HepG2 (cell line): ENCODE measurements around the gene NAT14. TPM values are rescaled to one million over a fixed set of nuclear protein-coding genes. Genes with fewer than 3 reads are reported as not detected.
A peak's percentile ranks its signal among the peaks of the same experiment; 100 is the strongest.

Experiments
- AFF4 ChIP-seq: sonication (generic); formaldehyde crosslinking; IDR thresholded peaks from 2 replicates; pipeline ENCODE4 v1.4.0; 2020; ENCODE audit warnings: missing genetic modification reagents
- ATF4 ChIP-seq, 2 experiments: fragments of 450-650 bp in 1 of 2; sonication (generic) in 1 of 2; formaldehyde crosslinking; IDR thresholded peaks; 2 replicates each; pipeline versions ENCODE4 v1.5.0 to v1.8.0; 2020 to 2022; ENCODE audit warnings: mild to moderate bottlenecking in 1 of 2, missing genetic modification reagents in 1 of 2
- ATM ChIP-seq: fragments of 450-650 bp; IDR thresholded peaks from 2 replicates; pipeline ENCODE4 v1.7.1; 2017; ENCODE audit warnings: mild to moderate bottlenecking, borderline replicate concordance
- GATAD1 ChIP-seq: IDR thresholded peaks from 2 replicates; pipeline ENCODE4 v1.6.1; 2016; ENCODE audit warnings: missing genetic modification reagents, missing compliant biosample characterization
- GPBP1L1 ChIP-seq: sonication (generic); formaldehyde crosslinking; IDR thresholded peaks from 2 replicates; pipeline ENCODE4 v1.5.0; 2020; ENCODE audit warnings: mild to moderate bottlenecking, missing genetic modification reagents
- NCOA2 ChIP-seq: sonication (generic); formaldehyde crosslinking; IDR thresholded peaks from 2 replicates; pipeline ENCODE4 v1.8.0; 2022; ENCODE audit warnings: inconsistent platforms
- NFYC ChIP-seq: IDR thresholded peaks from 2 replicates; pipeline ENCODE4 v1.6.1; 2016; ENCODE audit warnings: missing genetic modification reagents, missing compliant biosample characterization
- NKX3-1 ChIP-seq: sonication (generic); formaldehyde crosslinking; IDR thresholded peaks from 2 replicates; pipeline ENCODE4 v1.5.0; 2020; ENCODE audit warnings: missing genetic modification reagents
- NONO ChIP-seq, 2 experiments: fragments of 450-650 bp in 1 of 2; sonication (generic) in 1 of 2; formaldehyde crosslinking in 1 of 2; IDR thresholded peaks in 1 of 2; conservative IDR thresholded peaks in 1 of 2; 2 replicates each; pipeline versions ENCODE4 v1.6.1 to v1.8.0; 2017 to 2022; ENCODE audit warnings: mild to moderate bottlenecking in 1 of 2, missing genetic modification reagents in 1 of 2, moderate library complexity in 1 of 2
- NRL ChIP-seq: sonication (generic); formaldehyde crosslinking; IDR thresholded peaks from 2 replicates; pipeline ENCODE4 v1.5.0; 2020; ENCODE audit warnings: missing genetic modification reagents, mild to moderate bottlenecking, moderate library complexity, borderline replicate concordance
- RBAK ChIP-seq: sonication (generic); formaldehyde crosslinking; IDR thresholded peaks from 2 replicates; pipeline ENCODE4 v1.5.1; 2020; ENCODE audit warnings: mild to moderate bottlenecking, missing genetic modification reagents
- TIGD3 ChIP-seq: sonication (generic); formaldehyde crosslinking; IDR thresholded peaks from 2 replicates; pipeline ENCODE4 v1.5.1; 2020; ENCODE audit warnings: mild to moderate bottlenecking, missing genetic modification reagents, borderline replicate concordance
- ZNF546 ChIP-seq: sonication (generic); formaldehyde crosslinking; conservative IDR thresholded peaks from 2 replicates; pipeline ENCODE4 v1.8.1; 2023; ENCODE audit warnings: mild to moderate bottlenecking, missing genetic modification reagents
- ZNF740 ChIP-seq: sonication (generic); formaldehyde crosslinking; IDR thresholded peaks from 2 replicates; pipeline ENCODE4 v1.4.0; 2020; ENCODE audit warnings: missing genetic modification reagents
- polyA plus RNA-seq, 8 experiments: library from polyadenylated mRNA; depleted of rRNA in 3 of 8; stranded (reverse) in 7 of 8; unstranded in 1 of 8; fragments of >200 nt; fragmentation: Illumina TruSeq in 4 of 8; extraction: Trizol in 4 of 8; gene quantifications; 2 replicates each; pipeline versions ENCODE4 v1.2.1 to v1.2.3, GENCODE V29; 2011 to 2016; ENCODE audit warnings: low read depth in 4 of 8, missing spikeins in 1 of 8, mixed read lengths in 1 of 8; ENCODE audit not compliant: insufficient read depth in 1 of 8
- total RNA-seq, 5 experiments: library from RNA; depleted of rRNA; stranded (reverse); fragments of >200 nt; fragmentation: Illumina TruSeq; extraction: Trizol; gene quantifications; 2 replicates each; pipeline ENCODE4 v1.2.3, GENCODE V29; 2016; ENCODE audit warnings: low read depth in 1 of 5
- TF ChIP-seq, protein P1 (sequence below), 2 experiments: sonication (generic) in 1 of 2; formaldehyde crosslinking in 1 of 2; IDR thresholded peaks; 2 replicates each; pipeline versions ENCODE4 v1.4.0 to v1.6.1; 2016 to 2020; ENCODE audit warnings: borderline replicate concordance in 1 of 2, low read depth in 1 of 2, mild to moderate bottlenecking in 1 of 2, missing genetic modification reagents in 1 of 2

The NAT14 gene
- total and polyA plus RNA-seq, 2 of the 13 experiments (the other 11 are each of a cell fraction or from before 2014, with no cell fraction given): 20.7 to 22.3 TPM

GRCh38 chr19:55503502-55504251 is 18.7 kb downstream of the NAT14 start (continued):
- TF ChIP-seq ZNF740 (no peak), NKX3-1 (CRISPR knock-in tag) (no peak; the same call in 1 of the 2 replicates), GATAD1 (CRISPR knock-in tag) (peak; percentile 56; the same call in 1 of the 2 replicates), ATM (no peak), ATF4 (CRISPR knock-in tag; IDR thresholded peaks at IDR 0.05) (0 out of 4 replicates have a peak, but pooled peaks of 1 of the 2 experiments have one; percentile 12), ZNF546 (CRISPR knock-in tag) (no peak), NONO (IDR thresholded peaks at IDR 0.05) (no peak), NONO (CRISPR knock-in tag; conservative IDR thresholded peaks at IDR 0.05) (no peak; the same call in 1 of the 2 replicates), AFF4 (CRISPR knock-in tag) (no peak), NRL (no peak), GPBP1L1 (CRISPR knock-in tag) (no peak), NFYC (CRISPR knock-in tag) (peak; percentile 85), RBAK (CRISPR knock-in tag) (no peak), NCOA2 (no peak), TIGD3 (CRISPR knock-in tag) (no peak)
- TF ChIP-seq, protein P1, sequence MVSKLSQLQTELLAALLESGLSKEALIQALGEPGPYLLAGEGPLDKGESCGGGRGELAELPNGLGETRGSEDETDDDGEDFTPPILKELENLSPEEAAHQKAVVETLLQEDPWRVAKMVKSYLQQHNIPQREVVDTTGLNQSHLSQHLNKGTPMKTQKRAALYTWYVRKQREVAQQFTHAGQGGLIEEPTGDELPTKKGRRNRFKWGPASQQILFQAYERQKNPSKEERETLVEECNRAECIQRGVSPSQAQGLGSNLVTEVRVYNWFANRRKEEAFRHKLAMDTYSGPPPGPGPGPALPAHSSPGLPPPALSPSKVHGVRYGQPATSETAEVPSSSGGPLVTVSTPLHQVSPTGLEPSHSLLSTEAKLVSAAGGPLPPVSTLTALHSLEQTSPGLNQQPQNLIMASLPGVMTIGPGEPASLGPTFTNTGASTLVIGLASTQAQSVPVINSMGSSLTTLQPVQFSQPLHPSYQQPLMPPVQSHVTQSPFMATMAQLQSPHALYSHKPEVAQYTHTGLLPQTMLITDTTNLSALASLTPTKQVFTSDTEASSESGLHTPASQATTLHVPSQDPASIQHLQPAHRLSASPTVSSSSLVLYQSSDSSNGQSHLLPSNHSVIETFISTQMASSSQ (IDR thresholded peaks at IDR 0.05; ENCODE audit: low read depth): no peak
- TF ChIP-seq, protein P1 (CRISPR knock-in tag; IDR thresholded peaks at IDR 0.05; ENCODE audit: borderline replicate concordance): no peak
